CD4-positive, alpha-beta T cell treated with Interleukin-21 for 1 hour (primary cell): ENCODE measurements around the gene DSTYK.

Experiments
- DNase-seq: peaks from one replicate; pipeline ENCODE4 v3.0.0-alpha.2; 2020

DSTYK gene

DNA sequence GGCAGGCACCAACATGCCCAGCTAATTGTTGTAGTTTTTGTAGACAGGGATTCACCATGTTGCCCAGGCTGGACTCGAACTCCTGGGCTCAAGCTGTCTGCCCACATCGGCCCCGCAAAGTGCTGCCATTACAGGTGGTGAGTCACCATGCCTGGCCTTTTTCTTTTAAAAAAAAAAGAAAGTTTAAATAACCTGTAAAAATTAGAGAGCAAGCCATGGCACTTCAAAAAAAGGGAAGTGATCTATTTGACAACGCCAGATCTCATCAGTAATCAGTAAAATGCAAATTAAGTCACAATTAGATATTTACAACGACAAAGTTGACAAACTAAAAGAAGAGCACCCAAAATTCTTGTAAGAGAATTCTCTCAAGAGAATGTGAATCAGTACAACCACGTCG is 86.8 kb downstream of the DSTYK start:
- no peak for DNase-seq

DNA sequence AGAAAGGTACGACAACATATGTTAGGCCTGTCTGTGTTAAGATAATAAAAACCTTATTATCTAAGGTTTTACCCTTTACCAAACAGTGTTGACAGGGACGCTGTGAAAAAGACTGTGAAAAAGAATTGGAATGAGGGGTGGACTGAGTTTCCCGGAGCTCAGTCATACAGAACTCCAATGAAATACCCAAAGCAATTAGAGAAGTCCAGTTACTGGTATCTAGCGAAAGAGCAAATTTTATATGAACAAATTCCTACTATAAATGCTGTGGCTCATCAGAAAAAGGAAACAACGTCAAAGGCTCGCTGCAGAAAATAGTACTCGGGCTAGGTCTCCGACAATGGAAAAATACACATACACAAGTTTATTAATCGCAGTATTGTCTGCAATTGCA is 89.0 kb downstream of the DSTYK start:
- DNase-seq, result no peak

- peak; percentile 96 for DNase-seq
These were observed 89.6 kb downstream of the DSTYK start, which contains the start of gene RBBP5 for GRCh38 chr1:205121660-205122488. TSS of gene RBBP5 (minus strand) at chr1:205121978. CDS start at chr1:205121873, 105 bp downstream.

DNA sequence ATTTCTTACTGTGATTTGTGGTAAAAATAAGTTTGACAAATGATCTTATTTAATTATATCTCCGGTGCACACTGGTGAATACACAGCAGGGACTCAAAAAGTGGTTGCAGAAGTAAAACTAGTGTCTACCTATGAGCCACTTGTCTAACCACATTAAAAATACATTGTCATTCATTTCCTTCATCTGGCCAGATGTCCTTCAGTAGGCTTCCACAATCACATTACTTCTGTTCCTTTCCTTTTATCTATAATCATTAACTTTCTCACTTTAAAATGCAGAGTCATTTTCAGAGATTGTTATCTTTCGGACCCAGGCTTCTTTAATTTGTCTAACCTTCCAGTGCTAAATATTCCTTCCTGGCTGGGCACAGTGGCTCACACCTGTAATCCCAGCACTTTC is 92.8 kb downstream of the DSTYK start:
- DNase-seq, result no peak

- DNase-seq, result no peak
These were observed 100.1 kb downstream of the DSTYK start for GRCh38 chr1:205111354-205111753.

- DNase-seq, result no peak
These were observed 101.8 kb downstream of the DSTYK start for GRCh38 chr1:205109711-205110110.

DNA sequence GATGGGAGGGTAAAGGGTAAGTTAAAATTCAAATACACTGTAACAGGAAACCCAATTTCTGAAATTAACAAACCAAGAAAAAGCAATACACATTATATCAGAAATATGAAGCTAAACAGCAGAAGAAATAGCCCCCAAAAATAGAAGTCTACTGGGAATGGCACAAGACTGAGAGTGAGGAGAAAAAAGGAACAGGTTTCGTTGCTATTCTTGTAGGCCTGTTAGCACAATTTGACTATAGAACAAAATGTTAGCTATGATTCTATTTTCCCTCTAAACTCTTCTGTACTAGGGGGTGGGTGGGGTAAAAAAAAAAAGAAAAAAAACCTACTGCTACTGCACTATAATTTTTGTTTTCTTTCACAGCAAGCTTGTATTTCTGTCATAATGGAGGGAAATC is 102.2 kb downstream of the DSTYK start:
- no peak for DNase-seq

- DNase-seq, result no peak
These were observed 103.0 kb downstream of the DSTYK start for GRCh38 chr1:205108464-205108863.

DNA sequence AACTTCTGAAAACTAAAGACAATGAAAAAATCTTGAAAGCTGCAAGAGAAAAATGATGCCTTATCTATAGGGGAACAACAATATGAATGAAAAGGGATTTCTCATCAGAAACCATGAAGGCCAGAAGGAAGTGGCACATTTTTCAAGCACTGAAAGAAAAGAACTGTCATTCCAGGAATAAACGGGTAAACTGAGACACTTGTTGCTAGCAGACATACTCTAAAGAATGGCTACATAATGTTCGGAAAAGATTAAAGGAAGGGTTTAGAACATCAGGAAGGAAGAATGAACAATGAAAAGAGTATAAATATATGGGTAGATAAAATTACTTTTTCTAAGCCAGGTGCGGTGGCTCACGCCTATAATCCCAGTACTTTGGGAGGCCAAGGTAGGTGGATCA is 104.2 kb downstream of the DSTYK start:
- no peak for DNase-seq

GRCh38 chr1:205102404-205102803 is 109.1 kb downstream of the DSTYK start:
- DNase-seq, result no peak

DNA sequence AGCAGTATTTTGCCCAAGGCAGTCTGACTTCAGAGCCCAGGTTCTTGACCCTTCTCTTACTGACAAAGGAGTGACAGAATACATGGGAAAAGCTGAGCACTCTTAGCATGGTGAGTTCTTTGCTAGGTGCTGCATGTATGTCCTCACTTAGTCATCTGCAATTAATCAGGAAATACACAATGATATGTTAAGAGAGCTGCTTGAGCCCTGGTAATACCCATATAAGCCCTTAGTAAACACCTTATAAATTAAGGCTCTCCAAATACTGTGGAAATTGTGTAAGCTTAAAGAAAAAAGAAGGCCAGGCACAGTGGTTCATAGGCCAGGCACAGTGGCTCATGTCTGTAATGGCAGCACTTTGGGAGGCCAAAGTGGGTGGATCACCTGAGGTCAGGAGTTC is 113.3 kb downstream of the DSTYK start:
- DNase-seq, result no peak

DNA sequence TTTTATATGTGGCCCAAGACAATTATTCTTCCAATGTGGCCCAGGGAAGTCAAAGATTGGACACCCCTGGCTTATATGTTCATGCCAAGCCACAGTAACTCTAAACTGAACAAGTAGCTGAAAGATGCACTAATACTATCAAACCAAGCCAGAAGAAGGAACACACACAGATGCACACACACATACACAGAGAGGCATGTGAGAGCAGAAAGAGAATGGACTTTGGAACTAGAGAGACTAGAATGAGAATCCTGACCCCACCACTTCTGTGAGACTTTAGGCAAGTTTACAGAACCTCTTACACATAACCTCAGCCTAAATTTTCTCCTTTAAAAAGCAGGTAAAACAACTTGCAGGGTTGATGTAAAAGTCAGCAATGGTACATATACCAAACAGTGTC is 116.1 kb downstream of the DSTYK start:
- no peak for DNase-seq
